ENCODE data around the gene ARHGAP1.

The ARHGAP1 gene

DNA sequence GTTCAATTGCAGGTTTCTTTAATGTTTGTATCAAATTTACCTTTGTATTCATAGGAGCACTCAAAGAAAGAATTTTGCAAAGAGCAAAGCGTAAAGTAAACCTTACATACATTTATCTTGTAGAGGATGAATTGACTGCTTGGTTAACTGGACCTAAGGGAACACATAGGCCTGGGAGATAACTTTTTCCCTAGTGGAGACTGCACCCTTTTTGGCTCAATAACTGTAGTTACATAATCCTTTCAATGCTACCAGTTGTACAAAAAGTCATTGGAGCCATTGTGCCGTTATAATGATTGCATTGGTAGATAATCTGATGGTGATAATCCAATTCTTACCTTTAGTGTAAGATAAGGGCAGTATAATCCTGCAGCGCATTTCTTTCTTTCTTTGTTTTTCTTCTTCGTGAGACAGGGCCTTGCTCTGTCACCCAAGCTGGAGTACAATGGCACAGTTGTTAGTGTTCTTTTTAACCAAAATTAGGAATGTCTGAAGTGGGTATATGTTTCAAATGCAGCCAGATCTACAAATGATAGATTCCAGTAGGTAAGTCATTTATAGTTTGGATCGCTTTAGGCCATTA lies 64.8 kb downstream of the ARHGAP1 start:
- DNase-seq, result no peak

GRCh38 chr11:46633291-46634217 lies 66.9 kb downstream of the ARHGAP1 start:
- no peak for DNase-seq

DNA sequence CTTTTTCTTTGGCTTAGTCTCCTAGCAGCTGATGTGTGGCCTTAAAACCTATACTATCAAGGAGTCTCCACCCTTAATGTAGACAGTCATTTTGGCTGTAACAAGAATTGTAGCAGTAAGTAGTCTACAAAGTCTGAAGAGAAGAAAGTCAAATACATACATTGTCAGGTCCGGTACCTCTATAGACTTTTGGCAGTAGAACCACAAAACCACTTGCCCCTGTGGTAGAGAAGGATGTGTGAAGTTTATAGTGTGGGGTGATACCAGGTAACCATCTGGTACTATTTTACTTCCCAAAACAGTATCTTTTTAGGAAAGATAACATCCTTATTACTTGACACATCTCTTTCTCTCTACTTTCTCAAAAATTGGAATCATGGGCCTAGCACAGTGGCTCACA lies 67.9 kb downstream of the ARHGAP1 start:
- no peak for DNase-seq

GRCh38 chr11:46631676-46632075 lies 68.7 kb downstream of the ARHGAP1 start:
- DNase-seq, result no peak

- no peak for DNase-seq
These were observed 70.2 kb downstream of the ARHGAP1 start for GRCh38 chr11:46630237-46630636.

DNA sequence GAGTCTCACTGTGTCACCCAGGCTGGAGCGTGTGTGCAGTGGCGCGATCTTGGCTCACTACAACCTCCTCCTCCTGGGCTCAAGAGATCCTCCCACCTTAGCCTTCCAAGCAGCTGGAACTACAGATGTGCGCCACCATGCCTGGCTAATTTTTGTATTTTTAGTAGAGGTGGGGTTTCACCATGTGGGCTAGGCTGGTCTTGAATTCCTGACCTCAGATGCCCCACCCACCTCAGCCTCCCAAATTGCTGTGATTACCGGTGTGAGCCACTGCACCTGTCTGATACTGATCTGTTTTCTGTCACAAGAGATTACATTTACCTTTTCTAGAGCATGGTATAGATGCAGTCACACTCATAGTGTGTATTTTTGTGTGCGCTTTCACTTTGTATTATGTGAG lies 71.5 kb downstream of the ARHGAP1 start:
- DNase-seq, result no peak

Measured in CD4-positive, alpha-beta T cell treated with Interleukin-21 for 1 hour (primary cell).